GM19035 (cell line): ENCODE results near the gene OPRL1.

Source experiments
- ATAC-seq: cut with Tn5 transposase; IDR thresholded peaks from one replicate; pipeline ENCODE4 v1.9.1; 2021; ENCODE audit not compliant: unreplicated experiment

OPRL1 gene

DNA sequence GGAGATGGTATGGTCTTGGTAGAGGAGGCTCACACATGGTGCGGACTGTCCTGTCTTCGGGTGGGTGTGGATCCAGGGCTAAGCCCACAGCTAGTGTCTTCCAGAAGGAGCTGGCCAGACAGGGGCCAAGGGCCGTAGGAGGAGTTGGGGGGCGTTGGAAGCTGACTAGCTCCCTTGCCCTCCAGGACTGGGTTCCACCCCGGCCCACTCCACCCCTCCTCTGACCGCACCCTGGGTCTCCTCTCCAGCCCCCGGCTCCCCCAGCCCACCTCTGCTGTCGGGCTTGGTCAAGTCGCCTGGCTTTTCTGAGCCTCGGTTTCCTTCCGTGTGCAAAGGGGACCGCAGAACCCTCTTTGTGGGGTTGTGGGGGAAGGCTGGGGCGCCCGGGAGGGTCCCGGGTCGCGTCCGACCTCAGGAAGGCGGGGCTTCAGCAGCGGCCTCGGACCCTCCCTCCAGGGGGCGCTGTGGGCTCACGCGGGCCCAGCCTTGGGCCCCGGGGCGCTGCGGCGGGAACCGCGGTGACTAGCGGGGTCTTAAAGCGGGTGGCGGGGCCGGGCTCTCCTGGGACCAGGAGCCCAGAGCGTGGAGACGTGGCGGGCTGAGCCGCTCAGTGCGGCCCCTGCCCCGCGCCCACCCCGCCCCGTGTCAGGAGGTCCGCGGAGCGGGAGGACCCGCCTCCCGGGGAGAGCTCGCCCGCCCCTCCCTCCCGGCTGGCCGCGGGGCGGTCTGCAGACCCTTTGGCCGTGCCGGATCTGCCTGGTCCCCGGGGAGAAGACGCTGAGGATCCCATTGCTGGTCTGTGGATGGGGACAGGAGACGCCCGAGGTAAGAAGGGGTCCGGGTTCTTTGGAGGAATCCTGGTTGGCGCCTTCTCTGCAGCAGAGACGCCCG, 22.1 kb downstream of the OPRL1 start:
- ATAC-seq, result no peak

DNA sequence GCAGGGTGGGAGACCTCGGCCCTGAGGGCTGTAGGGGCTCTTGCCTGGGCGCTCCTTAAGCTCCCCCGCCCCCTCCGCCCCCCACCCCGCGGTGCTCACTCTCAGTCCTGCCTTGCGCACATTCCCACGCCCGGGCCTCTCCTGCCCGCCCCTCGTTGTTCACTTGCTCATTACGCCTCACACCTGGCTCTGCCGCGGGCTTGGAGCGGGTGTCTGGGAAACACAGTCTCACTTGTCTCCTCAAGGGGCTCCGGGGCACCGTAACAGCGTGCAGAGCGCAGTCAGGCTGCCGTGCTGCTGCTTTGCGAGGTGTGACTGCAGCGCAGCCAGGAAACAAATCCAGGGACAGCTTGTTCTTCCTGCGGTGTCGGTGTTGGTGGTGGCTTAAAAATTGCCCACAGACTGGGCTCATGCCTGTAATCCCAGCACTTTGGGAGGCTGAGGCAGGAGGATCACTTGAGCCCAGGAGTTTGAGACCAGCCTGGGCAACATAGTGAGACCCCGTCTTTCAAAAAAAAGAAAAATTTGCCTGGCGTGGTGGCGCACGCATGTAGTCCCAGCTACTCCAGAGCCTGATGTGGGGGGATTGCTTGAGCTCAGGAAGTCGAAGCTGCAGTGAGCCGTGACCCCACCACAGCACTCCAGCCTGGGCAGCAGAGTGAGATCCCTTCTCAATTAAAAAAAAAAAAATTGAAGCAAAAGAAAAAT, 22.9 kb downstream of the OPRL1 start:
- ATAC-seq, result no peak

DNA sequence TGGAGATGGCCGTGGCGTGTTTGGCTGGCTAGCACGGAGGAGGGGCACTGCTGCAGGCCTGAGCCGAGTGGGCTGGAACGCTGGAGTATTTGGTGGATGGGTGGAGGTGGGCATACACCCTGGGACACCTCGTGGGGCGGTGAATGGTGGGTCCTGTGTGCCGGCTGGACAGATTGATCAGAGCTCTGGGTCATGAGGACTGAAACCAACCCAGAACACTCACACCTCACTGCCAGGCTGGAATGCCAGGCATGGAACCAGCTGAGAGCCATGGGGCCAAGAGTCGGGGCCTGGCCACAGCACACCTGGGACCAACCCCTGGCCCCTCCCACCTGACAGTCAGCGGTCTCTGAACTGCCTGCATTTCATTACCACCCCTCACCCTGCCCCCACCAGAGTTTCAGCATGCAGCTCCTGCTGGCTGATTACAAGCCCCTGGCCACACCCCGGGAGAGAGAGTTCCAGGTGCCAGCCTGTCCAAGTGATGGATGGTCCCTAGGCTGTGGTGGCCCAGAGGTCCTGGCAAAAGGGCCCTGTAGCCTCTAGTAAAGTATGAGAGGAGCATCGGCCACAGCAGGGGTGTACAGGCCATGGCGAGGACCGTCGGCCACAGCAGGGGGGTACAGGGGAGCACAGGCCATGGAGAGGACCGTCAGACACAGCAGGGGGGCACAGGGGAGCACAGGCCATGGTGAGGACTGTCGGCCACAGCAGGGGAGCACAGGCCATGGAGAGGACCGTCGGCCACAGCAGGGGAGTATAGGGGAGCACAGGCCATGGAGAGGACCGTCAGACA, 24.2 kb downstream of the OPRL1 start:
- ATAC-seq, result no peak

DNA sequence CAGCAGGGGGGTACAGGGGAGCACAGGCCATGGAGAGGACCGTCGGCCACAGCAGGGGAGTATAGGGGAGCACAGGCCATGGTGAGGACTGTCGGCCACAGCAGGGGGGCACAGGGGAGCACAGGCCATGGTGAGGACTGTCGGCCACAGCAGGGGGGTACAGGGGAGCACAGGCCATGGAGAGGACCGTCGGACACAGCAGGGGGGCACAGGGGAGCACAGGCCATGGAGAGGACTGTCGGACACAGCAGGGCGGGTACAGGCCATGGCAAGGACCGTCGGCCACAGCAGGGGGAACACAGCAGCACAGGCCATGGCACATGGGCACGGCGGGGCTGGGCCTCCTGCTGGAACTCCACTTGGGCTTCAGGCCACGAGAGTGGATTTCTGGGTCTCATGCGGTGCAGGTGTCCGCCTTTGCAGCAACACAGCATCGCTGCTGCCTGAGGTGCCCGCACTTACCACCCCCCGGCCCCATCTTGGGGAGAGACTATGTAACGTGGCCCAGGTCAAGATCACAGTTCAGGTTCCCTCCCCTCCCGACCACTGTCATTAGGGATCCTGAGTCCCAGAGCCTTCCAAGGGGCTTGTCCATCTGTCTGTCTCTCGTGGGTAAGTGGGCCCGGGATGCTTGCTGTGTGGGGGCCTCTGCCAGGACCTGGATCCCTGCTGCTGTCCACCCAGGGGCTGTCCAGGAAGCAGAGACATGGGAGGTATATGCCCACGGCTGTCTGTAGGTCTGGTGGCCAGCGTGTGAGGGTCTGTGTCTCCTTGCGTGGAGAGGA, 25.0 kb downstream of the OPRL1 start:
- no peak for ATAC-seq

DNA sequence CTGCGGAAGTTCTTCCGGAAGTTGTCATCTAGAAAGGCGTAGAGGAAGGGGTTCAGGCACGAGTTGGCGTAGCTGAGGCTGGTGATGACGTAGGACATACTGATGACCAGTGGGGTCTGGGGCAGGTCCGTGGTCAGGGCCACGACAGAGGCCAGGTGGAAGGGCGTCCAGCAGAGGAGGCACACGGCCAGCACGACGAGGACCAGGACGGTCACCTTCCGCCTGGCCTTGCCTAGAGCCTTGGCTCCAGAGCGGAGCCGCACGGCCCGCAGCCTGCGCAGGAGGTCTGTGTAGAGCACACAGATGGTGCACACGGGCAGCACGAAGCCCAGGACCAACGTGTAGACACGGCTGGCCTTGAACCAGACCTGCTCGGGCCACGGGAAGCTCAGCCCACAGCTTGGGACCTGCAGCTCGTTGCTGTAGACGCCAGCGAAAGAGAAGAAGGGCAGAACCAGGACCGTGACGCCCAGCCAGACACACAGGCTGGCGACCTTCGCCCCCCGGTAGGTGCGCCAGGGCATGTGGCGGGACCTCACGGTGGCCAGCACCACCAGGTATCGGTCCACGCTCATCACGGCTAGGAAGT, 26.1 kb downstream of the OPRL1 start:
- ATAC-seq, result no peak

GRCh38 chr20:64106435-64106961, 26.6 kb downstream of the OPRL1 start:
- ATAC-seq, result no peak

GRCh38 chr20:64106981-64107735, 27.3 kb downstream of the OPRL1 start, which contains the start of gene NPBWR2:
TSS of gene NPBWR2 (minus strand) at chr20:64107565. CDS start at chr20:64106831, 734 bp downstream.
- ATAC-seq, result no peak

- no peak for ATAC-seq
Measured at GRCh38 chr20:64107736-64108457, 28.0 kb downstream of the OPRL1 start.

GRCh38 chr20:64108731-64109681, 29.1 kb downstream of the OPRL1 start:
- ATAC-seq, result no peak

GRCh38 chr20:64109831-64110391, 30.0 kb downstream of the OPRL1 start:
- no peak for ATAC-seq

DNA sequence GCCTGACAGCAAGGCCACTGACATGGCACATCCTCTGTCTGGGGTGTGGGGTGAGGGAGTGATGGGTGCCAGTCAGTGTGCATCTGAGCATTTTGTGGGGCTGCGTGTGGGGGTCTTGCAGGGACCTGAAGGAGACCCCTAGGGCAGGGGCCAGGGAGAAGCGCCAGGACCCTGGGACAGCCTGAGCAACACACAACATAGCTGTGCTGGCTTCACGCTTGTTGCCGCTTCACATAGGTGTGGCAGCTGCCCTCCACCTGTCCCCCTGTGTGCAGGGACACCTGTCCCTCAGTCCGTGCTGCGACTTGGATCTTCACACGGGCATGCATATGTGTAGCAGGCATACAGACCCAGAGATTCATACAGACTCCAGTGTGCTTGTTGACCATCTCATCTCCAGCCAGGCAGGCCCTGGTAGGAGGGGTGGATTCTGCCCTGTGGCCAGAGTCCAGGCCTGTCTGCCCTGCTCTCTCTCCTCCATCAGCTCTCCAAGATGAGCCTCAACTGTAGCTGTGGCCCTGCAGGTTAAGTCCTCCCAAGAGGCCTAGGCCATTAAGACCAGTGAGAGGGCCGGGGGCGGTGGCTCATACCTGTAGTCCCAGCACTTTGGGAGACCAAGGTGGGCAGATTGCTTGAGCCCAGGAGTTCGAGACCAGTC, 30.7 kb downstream of the OPRL1 start:
- no peak for ATAC-seq

GRCh38 chr20:64111841-64112641, 32.2 kb downstream of the OPRL1 start:
- no peak for ATAC-seq

DNA sequence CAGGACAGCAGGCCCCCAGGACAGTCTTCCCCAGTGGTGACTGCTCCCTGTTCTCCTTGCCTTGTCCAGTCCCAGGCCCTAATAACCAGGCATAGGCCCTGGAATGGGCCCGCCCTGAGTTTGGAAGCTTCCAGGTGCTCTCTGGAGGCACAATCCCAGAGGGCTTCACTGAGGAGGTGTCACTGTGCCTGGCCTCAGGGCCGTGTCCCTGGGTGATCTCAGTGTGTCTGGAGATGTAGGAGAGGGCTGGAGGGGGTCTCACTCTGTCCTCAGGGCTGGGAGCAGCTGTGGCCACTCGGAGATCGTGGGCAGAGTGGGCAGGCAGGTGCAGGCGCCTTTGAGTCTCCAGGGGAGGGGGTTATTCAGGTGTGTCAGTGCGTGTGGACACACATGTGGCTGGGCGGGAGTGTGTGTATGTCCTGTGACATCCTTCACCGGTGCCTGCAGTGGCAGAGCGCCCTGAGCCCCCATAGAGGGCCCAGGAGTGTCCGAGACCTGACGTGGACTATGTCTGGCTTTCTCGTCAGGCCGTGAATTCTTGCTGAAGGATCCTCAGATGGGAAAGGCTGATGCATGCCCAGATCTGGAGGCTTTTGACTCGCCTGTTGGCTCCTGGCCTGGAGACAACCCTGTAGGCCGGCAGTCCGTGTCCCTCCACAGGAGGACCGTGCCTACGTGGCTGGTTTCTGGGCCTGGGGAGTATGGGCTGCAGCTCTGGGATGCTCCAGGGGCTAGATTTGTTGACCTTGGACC, 33.0 kb downstream of the OPRL1 start:
- no peak for ATAC-seq

DNA sequence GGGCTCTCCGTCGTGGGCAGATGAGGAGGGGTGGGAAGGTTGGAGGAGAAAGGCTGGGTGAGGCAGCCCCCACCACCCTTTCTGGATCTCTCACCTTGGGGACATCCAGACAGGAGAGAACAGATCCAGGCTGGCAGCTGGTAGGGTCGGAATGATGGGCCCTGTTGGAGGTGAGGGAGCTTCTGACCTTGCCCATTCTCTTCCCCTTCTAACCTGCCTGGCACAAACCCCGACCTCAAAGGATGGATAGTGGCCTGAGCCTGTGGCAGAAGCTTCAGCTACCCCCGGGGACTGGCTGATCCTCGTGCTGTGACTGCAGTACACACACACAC, 33.5 kb downstream of the OPRL1 start:
- ATAC-seq, result no peak

DNA sequence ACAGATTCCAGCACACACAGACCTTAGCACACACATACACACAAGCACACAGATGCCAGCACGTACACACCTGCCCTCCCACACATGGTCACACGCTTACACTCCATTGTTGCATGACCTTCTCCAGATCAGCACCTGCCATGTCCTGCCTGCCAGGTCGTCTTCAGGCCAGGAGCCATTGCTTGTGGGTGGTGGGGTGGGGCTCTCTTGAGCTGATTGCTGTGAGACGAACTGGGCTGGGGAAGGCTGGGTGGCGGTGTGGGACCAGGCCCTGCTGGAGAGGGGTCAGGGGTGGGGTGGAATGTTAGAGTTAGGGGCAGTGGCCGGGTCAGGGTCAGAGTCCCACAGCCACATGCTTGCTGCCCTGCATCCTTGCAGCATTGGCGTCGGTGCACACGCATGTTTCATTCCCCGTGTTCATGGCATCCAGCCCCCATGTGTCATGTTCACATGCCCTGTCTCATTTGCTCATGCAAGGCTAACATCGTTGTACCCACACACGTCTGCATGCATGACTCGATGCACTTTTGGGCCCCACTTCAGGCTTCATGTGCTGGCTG, 34.0 kb downstream of the OPRL1 start:
- no peak for ATAC-seq
